GM21423 (cell line): ENCODE data around the gene GPR137C.
"Not testable (repeated sequence)": the region's sequence is repeated elsewhere in the genome, so short reads cannot be mapped to it uniquely, and the experiment has no call there.

Source experiments
- ATAC-seq: cut with Tn5 transposase; IDR thresholded peaks from one replicate; pipeline ENCODE4 v1.9.1; 2021; ENCODE audit warnings: mild to moderate bottlenecking, moderate library complexity; ENCODE audit not compliant: unreplicated experiment

The GPR137C gene

GRCh38 chr14:52558688-52559087, 6.1 kb downstream of the GPR137C start:
- no peak for ATAC-seq

DNA sequence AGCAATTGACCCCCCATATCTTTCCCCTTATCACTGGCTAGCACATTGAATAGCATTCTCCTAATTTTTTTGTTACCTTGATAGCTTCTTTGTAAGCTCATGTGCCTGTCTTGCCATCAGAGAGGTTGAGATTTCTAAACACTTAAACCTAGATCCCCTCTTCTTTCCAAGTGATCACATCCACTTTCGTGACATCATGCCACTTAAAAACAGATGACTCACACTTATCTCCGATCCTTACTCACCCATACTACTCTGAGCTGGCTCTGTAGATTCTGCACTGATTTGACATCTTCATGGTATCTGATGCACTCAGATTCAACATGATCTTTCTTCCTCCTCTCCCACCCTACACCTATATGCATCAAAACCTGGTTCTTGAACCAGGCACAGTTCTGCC, 10.5 kb downstream of the GPR137C start:
- ATAC-seq = no peak

DNA sequence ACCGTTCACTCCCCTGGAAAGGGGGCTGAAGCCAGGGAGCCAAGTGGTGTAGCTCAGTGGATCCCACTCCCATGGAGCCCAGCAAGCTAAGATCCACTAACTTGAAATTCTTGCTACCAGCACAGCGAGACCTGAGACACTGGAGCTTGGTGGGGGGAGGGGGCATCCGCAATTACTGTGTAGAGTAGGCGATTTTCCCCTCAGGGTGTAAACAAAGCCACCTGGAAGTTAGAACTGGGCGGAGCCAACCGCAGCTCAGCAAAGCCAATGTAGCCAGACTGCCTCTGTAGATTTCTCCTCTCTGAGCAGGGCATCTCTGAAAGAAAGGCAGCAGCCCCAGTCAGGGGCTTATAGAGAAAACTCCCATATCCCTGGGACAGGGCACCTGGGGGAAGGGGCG, 15.8 kb downstream of the GPR137C start:
- ATAC-seq = not testable (repeated sequence)

- ATAC-seq = no peak
Measured at GRCh38 chr14:52575858-52576257, 23.2 kb downstream of the GPR137C start.

GRCh38 chr14:52583544-52583943, 30.9 kb downstream of the GPR137C start:
- ATAC-seq = no peak

DNA sequence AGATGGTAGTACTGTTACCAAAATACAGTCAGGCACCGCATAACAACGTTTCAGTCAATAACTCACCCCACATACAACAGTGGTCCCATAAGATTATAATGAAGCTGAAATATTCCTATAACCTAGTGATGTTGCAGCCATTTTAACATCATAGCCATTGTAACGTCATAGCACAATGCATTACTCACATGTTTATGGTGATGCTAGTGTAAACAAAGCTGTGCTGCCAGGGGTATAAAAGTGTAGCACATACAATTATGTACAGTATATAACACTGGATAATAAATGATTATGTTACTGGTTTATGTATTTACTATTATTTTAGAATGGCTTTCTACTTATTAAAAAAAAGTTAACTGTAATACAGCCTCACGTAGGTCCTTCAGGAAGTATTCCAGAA, 37.0 kb downstream of the GPR137C start:
- no peak for ATAC-seq

GRCh38 chr14:52590318-52590717, 37.7 kb downstream of the GPR137C start:
- no peak for ATAC-seq

DNA sequence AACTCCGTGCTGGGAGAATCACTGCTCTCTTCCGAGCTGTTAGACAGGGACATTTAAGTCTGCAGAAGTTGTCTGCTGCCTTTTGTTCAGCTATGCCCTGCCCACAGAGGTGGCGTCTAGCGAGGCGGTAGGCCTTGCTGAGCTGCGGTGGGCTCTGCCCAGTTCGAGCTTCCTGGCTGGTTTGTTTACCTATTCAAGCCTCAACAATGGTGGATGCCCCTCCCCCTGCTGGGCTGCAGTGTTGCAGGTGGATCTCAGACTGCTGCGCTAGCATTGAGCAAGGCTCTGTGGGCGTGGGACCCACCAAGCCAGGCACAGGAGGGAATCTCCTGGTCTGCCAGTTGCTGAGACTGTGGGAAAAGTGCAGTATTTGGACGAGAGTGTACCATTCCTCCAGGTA, 43.7 kb downstream of the GPR137C start:
- ATAC-seq = no peak

- ATAC-seq = no peak
Measured at GRCh38 chr14:52596861-52597260, 44.2 kb downstream of the GPR137C start.

DNA sequence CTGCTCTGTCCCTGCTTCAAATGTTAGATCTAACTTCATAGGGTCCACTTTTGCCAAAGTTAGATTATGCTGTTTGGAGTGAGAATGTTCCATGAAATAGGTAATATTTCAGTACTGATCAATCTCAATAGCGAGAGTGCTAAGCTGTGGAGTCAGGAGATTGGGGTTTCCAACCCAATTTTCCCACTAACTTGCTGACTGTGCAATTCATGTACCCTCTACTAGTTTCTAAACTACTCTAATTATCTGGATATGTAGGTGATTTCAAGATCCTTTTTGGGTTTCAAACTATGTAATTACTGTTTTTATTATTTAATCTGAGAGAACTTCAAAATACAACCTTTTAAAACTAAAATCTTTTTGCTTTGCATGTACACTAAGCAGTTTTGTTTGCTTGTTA, 45.9 kb downstream of the GPR137C start:
- ATAC-seq = no peak

GRCh38 chr14:52599974-52600373, 47.3 kb downstream of the GPR137C start:
- ATAC-seq = no peak

GRCh38 chr14:52602131-52602530, 49.5 kb downstream of the GPR137C start:
- no peak for ATAC-seq

GRCh38 chr14:52607061-52607460, 54.4 kb downstream of the GPR137C start:
- no peak for ATAC-seq

- no peak for ATAC-seq
Measured at GRCh38 chr14:52609445-52610044, 56.9 kb downstream of the GPR137C start.

DNA sequence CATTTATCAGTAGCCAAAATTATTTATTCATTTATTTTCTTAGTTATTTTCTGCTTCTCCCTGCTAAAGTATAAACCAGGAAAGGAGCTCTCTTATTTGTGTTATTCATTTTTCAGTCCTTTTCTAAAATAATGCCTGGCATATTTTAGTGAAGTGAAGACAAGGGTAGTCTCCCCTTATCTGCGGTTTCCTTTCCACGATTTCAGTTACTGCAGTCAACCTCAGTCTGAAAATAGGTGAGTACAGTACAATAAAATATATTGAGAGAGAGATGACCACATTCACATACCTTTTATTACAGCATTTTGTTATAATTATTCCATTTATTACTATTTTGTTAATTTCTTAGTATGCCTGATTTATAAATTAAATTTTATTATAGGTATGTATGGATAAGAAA, 57.6 kb downstream of the GPR137C start:
- ATAC-seq = no peak

DNA sequence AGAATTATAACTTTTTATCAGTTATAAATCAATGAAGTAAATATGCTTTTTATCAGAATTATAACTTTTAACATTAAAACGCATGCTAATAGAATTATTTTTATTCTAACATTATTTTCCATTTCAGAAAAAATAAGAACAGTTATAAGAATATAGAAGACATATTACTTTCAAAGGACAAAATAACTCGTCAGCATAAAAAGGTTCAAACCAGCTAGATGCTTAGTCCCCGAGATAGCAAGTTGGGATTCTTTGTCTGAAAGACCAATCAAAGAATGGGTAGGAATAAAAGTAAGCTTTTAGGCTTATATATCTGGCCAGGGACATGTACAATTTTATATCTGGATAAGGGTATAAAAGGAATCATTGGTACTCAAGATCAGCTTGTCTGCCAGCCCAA, 66.0 kb downstream of the GPR137C start:
- ATAC-seq = no peak

GRCh38 chr14:52619687-52620086, 67.1 kb downstream of the GPR137C start:
- no peak for ATAC-seq

- no peak for ATAC-seq
Measured at GRCh38 chr14:52640137-52640536, 87.5 kb downstream of the GPR137C start.

GRCh38 chr14:52641745-52642144, 89.1 kb downstream of the GPR137C start:
- no peak for ATAC-seq

DNA sequence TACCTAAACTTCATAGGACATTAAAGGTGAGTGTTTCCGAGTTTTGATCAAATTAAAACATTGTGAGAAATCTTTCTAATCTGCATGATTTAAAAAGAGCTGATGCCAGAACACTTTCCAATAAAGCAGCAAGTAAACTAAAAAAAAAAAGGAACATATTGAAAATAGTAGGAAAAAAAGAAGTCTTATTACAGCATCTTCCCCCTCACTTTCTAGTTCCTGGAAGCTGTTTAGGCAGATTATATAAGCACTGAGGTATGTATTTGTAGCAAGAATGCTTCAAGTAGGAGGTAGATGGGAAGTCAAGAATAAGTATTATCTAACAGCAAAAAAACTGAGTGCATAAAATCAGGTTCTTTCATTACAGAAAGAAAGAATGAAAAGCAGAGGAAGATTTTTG, 96.9 kb downstream of the GPR137C start:
- no peak for ATAC-seq

- no peak for ATAC-seq
Measured at GRCh38 chr14:52650774-52651173, 98.1 kb downstream of the GPR137C start.

- no peak for ATAC-seq
Measured at GRCh38 chr14:52656905-52657304, 104.3 kb downstream of the GPR137C start.

DNA sequence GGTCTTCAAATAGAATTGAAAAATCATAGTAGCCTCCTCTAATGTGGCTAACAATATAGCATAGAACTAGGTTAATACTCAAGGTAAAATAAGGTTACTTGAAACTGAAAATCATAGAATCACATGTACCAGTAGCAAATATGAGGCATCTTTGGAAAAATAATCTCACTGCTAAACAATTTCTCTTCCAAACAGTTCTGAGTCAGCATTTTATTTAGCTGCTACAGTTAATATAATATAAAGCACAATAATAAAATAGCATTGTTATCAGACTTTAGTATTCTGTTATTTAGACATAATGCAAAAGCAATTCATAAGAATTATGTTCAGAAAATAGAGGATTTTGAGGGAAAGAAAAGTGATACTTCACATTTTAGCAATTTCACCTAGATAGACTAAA, 107.7 kb downstream of the GPR137C start:
- no peak for ATAC-seq
